GM21825 (cell line): Measurements from ENCODE around the gene BRSK2.
"Not testable (repeated sequence)": the region's sequence is repeated elsewhere in the genome, so short reads cannot be mapped to it uniquely, and the experiment has no call there.

Source experiments
- ATAC-seq: cut with Tn5 transposase; IDR thresholded peaks from one replicate; pipeline ENCODE4 v1.9.1; 2021; ENCODE audit warnings: mild to moderate bottlenecking, moderate library complexity; ENCODE audit not compliant: unreplicated experiment

BRSK2 gene

GRCh38 chr11:1433568-1433967 is 43.8 kb downstream of the BRSK2 start:
- no peak for ATAC-seq

GRCh38 chr11:1433977-1434640 is 44.4 kb downstream of the BRSK2 start:
- no peak for ATAC-seq

DNA sequence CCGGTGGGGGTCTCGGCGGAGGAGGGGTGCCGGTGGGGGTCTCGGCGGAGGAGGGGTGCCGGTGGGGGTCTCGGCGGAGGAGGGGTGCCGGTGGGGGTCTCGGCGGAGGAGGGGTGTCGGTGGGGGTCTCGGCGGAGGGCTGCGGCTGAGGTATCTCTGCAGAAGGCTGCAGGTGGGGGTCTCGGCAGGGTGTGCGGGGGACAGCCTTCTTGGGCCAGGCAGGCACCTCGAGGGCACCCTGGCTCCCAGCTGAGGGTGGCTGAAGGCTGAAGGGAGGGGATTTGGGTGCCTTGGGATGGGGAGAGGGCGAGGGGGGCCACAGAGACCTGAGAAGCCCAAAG is 45.7 kb downstream of the BRSK2 start:
- ATAC-seq = not testable (repeated sequence)

- ATAC-seq = no peak
Measured at GRCh38 chr11:1435820-1436467, 46.2 kb downstream of the BRSK2 start.

DNA sequence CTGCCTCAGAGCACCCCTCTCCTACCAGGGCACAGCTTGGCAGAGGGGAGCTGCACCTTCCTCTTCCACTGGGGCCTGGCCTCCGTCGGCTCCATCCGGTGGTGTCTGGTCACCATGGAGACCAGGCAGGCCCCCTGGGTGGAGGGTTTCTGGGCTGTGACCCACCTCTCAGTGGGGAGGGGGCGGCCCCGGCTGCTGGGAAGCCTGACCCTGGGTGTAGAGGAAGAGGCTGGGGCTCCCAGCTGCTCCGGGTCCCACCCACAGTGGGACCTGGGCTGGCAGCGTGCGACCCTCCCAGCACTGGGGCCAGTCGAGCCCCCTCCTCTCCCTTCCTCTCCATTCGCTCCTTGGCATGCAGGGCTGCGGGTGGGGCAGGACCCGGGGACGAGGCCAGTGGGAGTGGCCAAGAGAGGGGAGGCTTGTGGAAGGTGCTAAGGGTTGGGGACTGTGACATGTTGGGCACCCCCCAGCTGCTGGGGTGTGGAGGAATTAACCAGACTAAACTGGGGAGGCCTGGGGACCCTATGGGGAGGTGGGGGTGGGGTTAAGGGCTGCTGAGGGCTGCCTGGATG is 46.8 kb downstream of the BRSK2 start:
- ATAC-seq = no peak

DNA sequence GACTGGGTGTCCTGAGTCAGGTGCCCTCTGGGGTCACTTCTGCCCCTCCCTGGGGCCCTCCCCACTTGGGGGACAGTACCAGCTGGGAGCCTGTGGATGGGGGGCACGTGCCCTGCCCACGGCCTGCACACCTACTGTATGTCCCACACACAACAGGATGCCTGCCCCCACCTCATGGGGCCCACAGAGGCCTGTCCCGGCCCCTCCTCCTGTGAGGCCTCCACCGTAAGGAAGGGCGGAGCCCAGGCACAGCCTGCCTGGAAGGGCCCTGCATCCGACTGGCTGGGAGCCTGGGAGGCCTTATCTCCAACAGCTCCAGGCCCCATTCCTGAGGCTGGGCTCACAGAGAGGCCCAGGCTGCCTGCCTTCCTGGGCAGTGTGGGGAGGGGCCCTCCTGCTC is 47.8 kb downstream of the BRSK2 start:
- ATAC-seq = no peak

- ATAC-seq = no peak
Measured at GRCh38 chr11:1438261-1438966, 48.7 kb downstream of the BRSK2 start.

- no peak for ATAC-seq
Measured at GRCh38 chr11:1438967-1439330, 49.2 kb downstream of the BRSK2 start.

GRCh38 chr11:1439341-1439740 is 49.6 kb downstream of the BRSK2 start:
- no peak for ATAC-seq

DNA sequence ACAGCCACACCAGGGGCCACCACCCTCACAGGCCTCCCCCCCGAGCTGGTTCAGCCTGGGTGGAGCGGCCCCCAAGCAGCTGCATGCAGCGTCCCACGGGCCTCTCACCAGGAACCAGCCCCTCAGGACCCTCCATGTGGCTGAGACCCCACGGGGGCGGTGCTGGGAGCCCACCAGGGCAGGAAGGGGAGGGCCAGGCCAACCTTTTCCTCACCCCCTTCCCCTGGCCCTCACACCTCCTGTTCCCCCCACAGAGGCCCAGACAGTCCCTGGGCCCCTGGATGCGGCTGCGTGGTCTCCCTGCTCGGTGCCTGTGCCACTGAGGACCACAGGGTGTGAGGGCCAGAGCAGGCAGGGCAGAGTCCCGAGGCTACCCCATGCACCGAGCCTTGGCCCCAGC is 50.3 kb downstream of the BRSK2 start:
- ATAC-seq = no peak

- no peak for ATAC-seq
Measured at GRCh38 chr11:1440496-1440895, 50.8 kb downstream of the BRSK2 start.

DNA sequence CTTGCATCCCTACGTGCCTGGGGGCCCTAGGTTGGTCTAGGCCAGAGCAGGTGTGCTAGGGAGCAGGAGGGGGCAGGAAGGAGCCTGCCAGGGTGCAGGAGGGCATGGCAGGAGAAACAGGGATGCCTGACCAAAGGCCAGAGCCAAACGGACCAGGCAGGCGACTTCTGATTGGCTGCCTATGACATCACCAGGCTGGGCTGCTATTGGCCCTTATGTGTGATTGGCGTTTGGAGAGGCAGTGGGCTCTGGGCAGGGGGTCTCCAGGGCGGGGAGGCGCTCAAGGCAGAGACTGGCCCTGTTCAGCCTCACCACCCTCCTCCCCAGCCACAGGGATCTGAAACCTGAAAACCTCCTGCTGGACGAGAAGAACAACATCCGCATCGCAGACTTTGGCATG is 52.4 kb downstream of the BRSK2 start:
- no peak for ATAC-seq

DNA sequence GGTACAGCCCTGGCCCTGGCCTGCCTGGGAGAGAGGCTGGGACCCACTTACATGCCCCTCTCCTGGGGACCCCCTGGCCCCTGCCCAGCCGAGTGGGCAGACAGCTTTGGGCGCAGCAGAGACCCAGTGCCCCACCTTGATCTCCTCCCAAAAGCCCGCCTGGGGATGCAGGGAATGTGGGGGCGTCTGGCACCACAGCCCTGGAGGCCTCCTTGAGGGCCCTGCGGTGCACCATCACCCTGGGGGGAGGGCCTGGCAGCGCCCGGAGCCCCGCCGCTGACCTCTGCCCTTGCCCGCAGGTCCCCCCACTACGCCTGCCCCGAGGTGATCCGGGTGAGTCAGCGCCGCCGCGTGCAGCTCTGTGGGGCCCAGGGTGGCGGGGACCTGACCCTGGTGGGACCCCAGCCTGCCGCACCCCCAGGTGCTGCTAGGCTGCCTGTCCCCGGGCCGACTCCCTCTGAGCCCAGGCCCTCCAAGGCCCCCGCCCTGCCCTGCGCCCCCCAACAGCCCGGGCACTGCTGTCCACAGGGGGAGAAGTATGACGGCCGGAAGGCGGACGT is 53.2 kb downstream of the BRSK2 start:
- ATAC-seq = no peak

- no peak for ATAC-seq
Measured at GRCh38 chr11:1443737-1444136, 54.0 kb downstream of the BRSK2 start.

DNA sequence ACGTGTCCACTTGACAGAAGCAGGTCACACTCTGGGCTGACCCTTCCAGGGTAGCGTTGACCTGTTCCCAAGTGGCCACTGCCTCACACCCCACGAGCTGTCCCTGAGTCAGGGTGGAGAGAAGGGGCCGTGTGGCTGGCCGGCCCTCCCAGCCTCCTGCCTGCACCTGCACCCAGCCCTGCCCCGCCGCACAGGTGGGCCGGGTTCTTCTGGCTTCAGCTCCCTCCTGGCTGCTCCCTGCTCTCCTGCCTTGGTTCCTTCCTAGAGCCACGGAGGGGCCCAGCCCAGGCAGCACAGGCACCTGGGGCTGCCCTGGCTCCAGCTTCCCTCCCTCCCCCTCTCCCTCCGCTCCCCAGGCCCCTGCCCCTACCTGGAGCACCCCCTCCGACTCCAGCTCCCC is 54.6 kb downstream of the BRSK2 start:
- no peak for ATAC-seq

GRCh38 chr11:1444823-1445422 is 55.2 kb downstream of the BRSK2 start:
- no peak for ATAC-seq

GRCh38 chr11:1445741-1446445 is 56.2 kb downstream of the BRSK2 start:
- ATAC-seq = no peak

- no peak for ATAC-seq
Measured at GRCh38 chr11:1446623-1447022, 56.9 kb downstream of the BRSK2 start.

DNA sequence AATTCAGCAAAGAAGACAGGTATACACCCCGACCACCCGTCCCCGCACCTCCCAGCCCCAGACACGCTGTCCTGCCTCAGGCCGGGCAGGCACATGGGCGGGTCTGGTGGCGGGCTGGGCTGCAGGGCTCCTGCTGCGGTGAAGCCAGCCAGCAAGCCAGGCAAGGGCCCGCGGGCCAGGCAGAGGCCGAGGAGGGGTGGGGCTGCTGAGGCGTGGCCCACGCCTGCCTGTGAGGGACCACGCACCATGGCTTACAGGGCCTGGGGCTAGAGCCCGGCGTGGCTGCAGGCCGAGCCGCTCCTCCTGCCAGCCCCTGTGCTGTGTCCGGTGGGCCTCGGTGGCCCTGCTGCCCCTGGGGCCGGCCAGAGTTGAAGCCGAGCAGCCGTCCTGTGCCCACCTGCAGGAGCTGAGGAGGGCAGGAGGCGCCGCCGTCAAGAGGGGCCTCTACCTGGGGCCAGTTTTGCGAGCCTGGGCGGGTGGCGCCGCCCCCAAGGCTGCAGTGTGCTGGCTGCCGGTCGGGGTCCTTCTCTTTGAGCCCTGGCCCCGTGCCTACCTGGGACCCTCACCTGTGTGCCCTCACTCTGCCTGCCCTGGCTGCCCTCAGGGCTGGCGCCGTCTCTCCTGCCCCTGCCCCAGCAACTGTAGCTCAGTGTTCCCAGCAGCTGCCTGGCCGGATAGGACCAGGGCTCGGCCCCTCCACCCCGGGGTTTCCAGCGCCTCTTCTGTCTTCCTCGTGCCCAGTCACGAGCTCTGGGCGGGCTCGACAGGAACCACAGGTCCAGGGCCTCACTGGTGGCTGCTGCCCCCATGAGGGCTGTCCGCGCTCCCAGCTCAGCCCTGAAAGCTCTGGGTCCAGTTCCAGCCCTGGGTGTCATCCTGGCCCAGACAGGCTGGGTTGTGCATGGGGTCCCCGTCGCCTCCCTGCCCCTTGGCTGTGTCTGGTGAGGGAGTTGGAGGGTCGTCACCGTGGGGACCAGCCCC is 58.4 kb downstream of the BRSK2 start:
- no peak for ATAC-seq

DNA sequence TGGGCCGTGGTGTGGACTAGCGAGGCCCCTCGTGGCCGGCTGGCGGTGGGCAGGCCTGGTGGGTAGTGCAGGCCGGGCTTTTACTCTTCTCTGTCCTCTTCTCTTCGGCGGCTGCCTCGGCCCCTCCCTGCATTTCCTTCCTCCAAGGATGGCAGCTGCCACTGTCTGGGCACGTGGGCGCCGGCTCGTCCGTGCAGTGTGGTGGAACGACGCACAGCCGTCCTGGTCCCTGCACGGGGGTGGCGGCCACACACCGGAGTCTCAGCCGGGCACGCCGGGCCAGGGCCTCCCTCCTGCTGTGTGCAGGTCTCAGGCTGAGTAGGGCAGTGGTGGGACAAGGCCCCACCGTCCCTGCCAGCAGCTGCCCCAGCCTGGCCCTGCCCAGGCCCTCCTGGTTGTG is 59.1 kb downstream of the BRSK2 start:
- no peak for ATAC-seq
